ENCODE results near the gene NOTUM. TPM values are rescaled to one million over a fixed set of nuclear protein-coding genes. Genes with fewer than 3 reads are reported as not detected.

Gene NOTUM
- total RNA-seq, 1 experiment from 2014 or later = 0.24 TPM

GRCh38 chr17:81939881-81940385 lies 21.1 kb downstream of the NOTUM start:
- no peak for DNase-seq (ENCODE audit: low read depth)

GRCh38 chr17:81939218-81939617 lies 21.8 kb downstream of the NOTUM start:
- no peak for DNase-seq (ENCODE audit: low read depth)

GRCh38 chr17:81935709-81936084 lies 25.3 kb downstream of the NOTUM start:
- DNase-seq (ENCODE audit: low read depth) = no peak

- DNase-seq (ENCODE audit: low read depth) = no peak
Observed at GRCh38 chr17:81934850-81935708, 25.9 kb downstream of the NOTUM start.

- no peak for DNase-seq (ENCODE audit: low read depth)
Observed at GRCh38 chr17:81934098-81934757, 26.8 kb downstream of the NOTUM start.

- no peak for DNase-seq (ENCODE audit: low read depth)
Observed at GRCh38 chr17:81933178-81933699, 27.7 kb downstream of the NOTUM start.

GRCh38 chr17:81932333-81932983 lies 28.5 kb downstream of the NOTUM start:
- DNase-seq (ENCODE audit: low read depth) = no peak

- DNase-seq (ENCODE audit: low read depth) = no peak
Observed at GRCh38 chr17:81931557-81932332, 29.2 kb downstream of the NOTUM start.

- DNase-seq (ENCODE audit: low read depth) = no peak
Observed at GRCh38 chr17:81931189-81931556, 29.8 kb downstream of the NOTUM start.

- no peak for DNase-seq (ENCODE audit: low read depth)
Observed at GRCh38 chr17:81930142-81931125, 30.6 kb downstream of the NOTUM start.

GRCh38 chr17:81929253-81930141 lies 31.5 kb downstream of the NOTUM start:
- no peak for DNase-seq (ENCODE audit: low read depth)

- DNase-seq (ENCODE audit: low read depth) = peak; percentile 20
Observed at GRCh38 chr17:81928544-81929252, 32.3 kb downstream of the NOTUM start.

- peak; percentile 92 for DNase-seq (ENCODE audit: low read depth)
Observed at GRCh38 chr17:81927653-81928543, 33.1 kb downstream of the NOTUM start, which contains the start of gene MAFG. TSS of gene MAFG (minus strand) at chr17:81927735. CDS start at chr17:81923185, 4,550 bp downstream.

GRCh38 chr17:81927152-81927652 lies 33.8 kb downstream of the NOTUM start:
- DNase-seq (ENCODE audit: low read depth) = no peak

GRCh38 chr17:81926451-81927151 lies 34.4 kb downstream of the NOTUM start:
- peak; percentile 85 for DNase-seq (ENCODE audit: low read depth)

GRCh38 chr17:81925860-81926450 lies 35.0 kb downstream of the NOTUM start:
- no peak for DNase-seq (ENCODE audit: low read depth)

Measured in RPMI7951 (cell line).